Astrocyte (in vitro differentiated cells and primary cell): ENCODE data around the gene PKP3. TPM values are rescaled to one million over a fixed set of nuclear protein-coding genes. Genes with fewer than 3 reads are reported as not detected.

Experiments
- DNase-seq: peaks from one replicate; pipeline ENCODE4 v3.0.0-alpha.2; 2010; ENCODE audit warnings: low read depth
- FAIRE-seq: peaks from 2 replicates; lab custom pipeline; 2011; peaks lifted over from hg19 to GRCh38; lab: Jason Lieb, UNC
- H2AFZ ChIP-seq: 2 replicates; pipeline ENCODE4 v1.6.0; 2012; ENCODE audit warnings: low read depth, low read length, inconsistent platforms
- H3K27ac ChIP-seq: 2 replicates; pipeline ENCODE4 v1.5.1; 2011; ENCODE audit warnings: low read depth, low read length, inconsistent platforms
- H3K27me3 ChIP-seq: 2 replicates; pipeline ENCODE4 v1.6.0; 2011; ENCODE audit warnings: low read length, inconsistent platforms; ENCODE audit not compliant: insufficient read depth
- H3K36me3 ChIP-seq: 2 replicates; pipeline ENCODE4 v1.5.1; 2011; ENCODE audit warnings: low read length, inconsistent platforms; ENCODE audit not compliant: insufficient read depth
- H3K4me1 ChIP-seq: 2 replicates; pipeline ENCODE4 v1.5.1; 2011; ENCODE audit warnings: low read length, inconsistent platforms; ENCODE audit not compliant: insufficient read depth
- H3K4me2 ChIP-seq: 2 replicates; pipeline ENCODE4 v1.6.0; 2012; ENCODE audit warnings: low read length, inconsistent platforms
- H3K4me3 ChIP-seq: 2 replicates; pipeline ENCODE4 v1.5.1; 2011; ENCODE audit warnings: low read depth, mild to moderate bottlenecking, low read length, inconsistent platforms; ENCODE audit not compliant: insufficient read depth
- H3K79me2 ChIP-seq: 2 replicates; pipeline ENCODE4 v1.6.0; 2012; ENCODE audit warnings: mild to moderate bottlenecking, low read length, inconsistent platforms; ENCODE audit not compliant: insufficient read depth
- H3K9ac ChIP-seq: 2 replicates; pipeline ENCODE4 v1.6.0; 2012; ENCODE audit warnings: mild to moderate bottlenecking, low read length, inconsistent platforms
- H3K9me3 ChIP-seq: 2 replicates; pipeline ENCODE4 v1.5.1; 2012; ENCODE audit warnings: low read depth, mild to moderate bottlenecking, low read length, inconsistent platforms; ENCODE audit not compliant: insufficient read depth
- H4K20me1 ChIP-seq: 2 replicates; pipeline ENCODE4 v1.6.0; 2012; ENCODE audit warnings: low read length, inconsistent platforms; ENCODE audit not compliant: insufficient read depth
- H3K27ac Mint-ChIP-seq: one replicate; pipeline ENCODE4 v1.8.0; 2021; ENCODE audit warnings: mild to moderate bottlenecking, mixed read lengths; ENCODE audit not compliant: unreplicated experiment
- H3K27me3 Mint-ChIP-seq: one replicate; pipeline ENCODE4 v1.8.0; 2021; ENCODE audit warnings: low read depth, mixed read lengths; ENCODE audit not compliant: unreplicated experiment
- H3K36me3 Mint-ChIP-seq: one replicate; pipeline ENCODE4 v1.8.0; 2021; ENCODE audit warnings: low read depth, mixed read lengths; ENCODE audit not compliant: unreplicated experiment
- H3K4me1 Mint-ChIP-seq: one replicate; pipeline ENCODE4 v1.8.0; 2021; ENCODE audit warnings: low read depth, mixed read lengths; ENCODE audit not compliant: unreplicated experiment
- H3K4me3 Mint-ChIP-seq: one replicate; pipeline ENCODE4 v1.8.0; 2021; ENCODE audit warnings: mild to moderate bottlenecking, moderate library complexity, mixed read lengths; ENCODE audit not compliant: unreplicated experiment
- H3K9me3 Mint-ChIP-seq: one replicate; pipeline ENCODE4 v1.8.0; 2021; ENCODE audit warnings: mild to moderate bottlenecking, mixed read lengths; ENCODE audit not compliant: unreplicated experiment
- CTCF ChIP-seq: IDR thresholded peaks from 2 replicates; pipeline ENCODE4 v1.5.1; 2011; ENCODE audit warnings: low read depth, mild to moderate bottlenecking, inconsistent platforms, low read length, moderate library complexity; ENCODE audit not compliant: insufficient read depth
- EZH2 ChIP-seq: IDR thresholded peaks from 2 replicates; pipeline ENCODE4 v1.6.1; 2012; ENCODE audit warnings: mild to moderate bottlenecking, low read length, inconsistent platforms; ENCODE audit not compliant: insufficient read depth
- total RNA-seq: library from RNA; stranded (reverse); gene quantifications from 2 replicates; pipeline ENCODE4 v1.2.1, GENCODE V29; 2021

The PKP3 gene
- total RNA-seq, 1 donor from 2014 or later: 2.1 TPM

GRCh38 chr11:437228-437870 lies 43.3 kb downstream of the PKP3 start:
- Histone ChIP-seq H3K4me3 (no peak overlapping the region), H3K9ac (no peak overlapping the region), H3K4me2 (no peak overlapping the region), H3K27me3 (peaks cover 3% of the 10 kb centered on the region), H3K4me1 (no peaks in the 10 kb centered on the region), H4K20me1 (no peaks in the 10 kb centered on the region), H3K36me3 (no peaks in the 10 kb centered on the region), H2AFZ (no peak overlapping the region), H3K9me3 (peaks cover 4% of the 10 kb centered on the region), H3K27ac (no peak overlapping the region), H3K79me2 (no peaks in the 10 kb centered on the region)
- Mint-ChIP-seq H3K9me3 (peaks cover 2% of the 10 kb centered on the region), H3K36me3 (peaks cover 6% of the 10 kb centered on the region), H3K4me3 (no peak overlapping the region), H3K27ac (no peak overlapping the region), H3K27me3 (peaks cover 9% of the 10 kb centered on the region), H3K4me1 (no peaks in the 10 kb centered on the region)
- TF ChIP-seq CTCF: no peak
- TF ChIP-seq EZH2: no peak
- DNase-seq (no peak), FAIRE-seq (no peak)

- Mint-ChIP-seq H3K27ac (no peak overlapping the region), H3K4me3 (no peak overlapping the region), H3K9me3 (peaks cover 2% of the 10 kb centered on the region), H3K27me3 (peaks cover 9% of the 10 kb centered on the region), H3K4me1 (no peaks in the 10 kb centered on the region), H3K36me3 (peaks cover 6% of the 10 kb centered on the region)
- peaks cover 3% of the 10 kb centered on the region for H3K27me3 ChIP-seq
- H3K9me3 ChIP-seq: peaks cover 4% of the 10 kb centered on the region
- H2AFZ ChIP-seq: no peak overlapping the region
- FAIRE-seq (no peak), DNase-seq (no peak)
- no peaks in the 10 kb centered on the region for H4K20me1 ChIP-seq
- H3K4me2 ChIP-seq: no peak overlapping the region
- no peaks in the 10 kb centered on the region for H3K79me2 ChIP-seq
- no peaks in the 10 kb centered on the region for H3K4me1 ChIP-seq
- TF ChIP-seq CTCF (no peak), EZH2 (no peak)
- no peak overlapping the region for H3K9ac ChIP-seq
- no peaks in the 10 kb centered on the region for H3K36me3 ChIP-seq
- no peak overlapping the region for H3K4me3 ChIP-seq
- no peak overlapping the region for H3K27ac ChIP-seq
Measured at GRCh38 chr11:438101-438844, 44.3 kb downstream of the PKP3 start.
